Right renal cortex interstitium (tissue), 3 donors: ENCODE measurements around the gene UROC1. TPM values are rescaled to one million over a fixed set of nuclear protein-coding genes. Genes with fewer than 3 reads are reported as not detected.

ENCODE experiments used
- DNase-seq, 3 donors: peaks; one replicate each; pipeline ENCODE4 v3.0.0-alpha.2; 2013; ENCODE audit warnings: low read depth in 3 of 3, low spot score in 2 of 3
- polyA plus RNA-seq, 3 donors: library from polyadenylated mRNA; unstranded; fragments of 120-200 nt; gene quantifications; one replicate each; pipeline ENCODE4 v1.2.1, GENCODE V29; 2013; ENCODE audit not compliant: insufficient read length in 3 of 3

The UROC1 gene
- polyA plus RNA-seq, 3 donors: 0.04 to 0.11 (median 0.07) TPM

DNA sequence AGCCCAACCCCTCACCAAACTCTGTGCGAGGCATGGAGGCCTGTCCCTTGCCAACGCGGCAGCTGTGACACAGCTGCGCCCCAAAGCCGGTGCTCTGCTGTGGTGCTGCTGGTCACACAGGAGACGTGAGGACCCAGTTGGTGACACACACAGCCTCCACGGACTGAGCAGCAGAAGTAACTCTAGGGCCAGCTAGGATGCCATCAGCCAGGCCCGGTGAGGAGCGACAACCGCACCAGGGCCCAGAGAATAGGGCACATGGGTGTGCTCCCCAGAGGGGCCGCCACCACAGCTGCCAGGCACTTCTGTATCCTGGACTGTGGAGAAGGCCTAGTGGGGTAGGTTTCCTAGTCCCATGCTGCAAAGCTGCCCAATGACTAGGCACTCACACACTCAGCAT is 52.6 kb downstream of the UROC1 start:
- DNase-seq: no peak

DNA sequence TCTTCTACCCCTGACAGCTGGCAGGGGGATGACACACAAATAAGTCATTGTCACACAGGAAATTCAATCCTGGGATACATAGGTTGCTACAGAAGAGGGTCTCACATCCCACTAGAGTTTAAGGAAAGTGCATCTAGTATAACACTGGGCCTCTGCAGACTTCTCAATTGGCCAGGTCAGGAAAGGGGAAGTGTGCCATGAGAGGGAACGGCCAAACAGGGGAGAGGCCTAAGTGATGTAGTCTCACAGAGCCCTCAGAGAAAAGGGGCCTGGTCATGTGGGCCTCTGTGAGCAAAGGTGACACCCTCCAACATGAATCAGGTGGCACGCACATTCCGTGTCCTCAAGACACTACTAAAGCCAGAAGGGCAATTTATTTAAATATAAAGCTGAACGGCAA is 53.1 kb downstream of the UROC1 start:
- no peak for DNase-seq

DNA sequence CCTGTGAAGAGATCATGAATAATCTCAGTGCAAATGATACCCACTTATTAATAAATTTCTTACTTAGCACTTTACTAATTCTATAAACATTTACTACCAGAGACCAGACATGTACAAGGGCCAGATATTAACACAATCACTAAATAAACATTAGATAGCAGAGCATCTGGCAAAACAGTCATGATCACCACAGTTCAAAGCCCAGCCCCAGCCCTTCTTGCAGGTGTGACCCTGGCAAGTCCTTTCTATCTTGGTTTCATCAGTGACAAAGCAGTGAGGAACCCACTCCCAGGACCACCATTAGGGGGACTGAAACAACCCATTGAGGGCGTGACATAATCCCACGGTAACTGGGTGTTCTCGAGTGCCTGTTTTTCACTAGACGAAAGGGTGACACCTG is 53.5 kb downstream of the UROC1 start:
- no peak for DNase-seq

DNA sequence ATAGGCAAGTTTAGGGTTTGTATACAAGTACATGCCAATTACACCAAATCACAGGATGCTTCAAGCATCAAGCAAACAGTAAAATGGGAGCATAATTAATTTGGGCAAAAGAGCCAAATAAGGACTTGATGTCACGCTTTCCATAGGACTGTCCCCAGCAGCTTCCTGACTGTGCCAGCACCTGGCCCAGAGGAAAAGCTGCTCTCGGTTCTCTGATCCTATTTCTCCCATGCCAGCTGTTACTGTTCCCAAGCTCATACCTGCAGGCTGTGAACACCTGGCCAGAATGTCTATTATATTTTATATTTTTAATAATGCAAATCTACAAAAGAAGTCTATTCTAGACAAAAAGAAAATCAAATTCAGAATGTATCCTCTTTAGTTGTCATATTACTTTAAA is 54.1 kb downstream of the UROC1 start:
- DNase-seq: no peak

DNA sequence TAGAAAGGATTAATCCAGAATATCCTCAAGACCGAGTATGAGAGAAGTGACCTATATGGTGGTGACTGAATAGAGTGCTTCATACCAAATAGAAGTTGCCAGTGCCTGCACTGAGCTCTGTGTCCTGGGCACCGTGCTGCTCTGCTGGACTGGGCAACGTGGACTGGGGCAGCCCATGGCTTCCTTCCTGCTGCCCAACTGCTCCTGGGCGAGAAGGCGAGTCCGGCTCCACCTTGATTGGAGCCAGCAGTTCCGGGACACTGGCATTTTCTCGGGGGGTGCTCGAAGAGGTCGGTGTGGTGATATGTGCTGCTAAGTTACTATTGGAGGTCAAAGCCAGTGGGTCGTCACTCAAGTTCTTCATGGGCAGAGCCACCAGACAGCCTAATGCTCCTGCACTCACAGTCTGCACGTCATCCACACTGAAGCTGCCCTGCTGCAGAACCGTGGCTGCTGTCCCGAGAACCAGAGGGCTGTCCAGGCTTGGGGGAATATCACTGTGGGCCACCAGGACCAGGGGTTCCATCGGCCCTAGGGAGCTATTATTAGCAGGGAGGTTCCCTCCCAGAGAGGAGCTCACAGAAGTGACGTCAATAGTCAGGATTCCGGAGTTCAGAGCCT is 56.0 kb downstream of the UROC1 start:
- DNase-seq: no peak

DNA sequence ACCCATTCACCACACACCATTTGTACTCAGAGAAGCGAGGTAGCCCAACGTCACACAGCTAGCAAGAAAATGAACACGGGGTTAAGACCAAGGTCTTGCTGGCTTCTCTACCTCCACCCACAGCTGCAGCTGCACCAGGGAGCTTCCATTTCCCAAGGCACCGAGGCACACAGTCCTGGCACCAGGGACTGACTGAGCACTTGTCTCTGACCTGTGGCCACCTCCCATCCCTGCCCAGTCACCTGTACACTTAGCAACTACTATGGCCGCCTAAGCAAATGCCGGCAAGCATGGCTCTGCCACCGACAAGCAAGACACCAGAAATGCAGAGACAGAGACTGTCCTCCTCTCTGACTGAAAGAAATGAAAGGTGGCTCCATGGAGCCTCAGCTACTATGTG is 57.2 kb downstream of the UROC1 start:
- DNase-seq: no peak

DNA sequence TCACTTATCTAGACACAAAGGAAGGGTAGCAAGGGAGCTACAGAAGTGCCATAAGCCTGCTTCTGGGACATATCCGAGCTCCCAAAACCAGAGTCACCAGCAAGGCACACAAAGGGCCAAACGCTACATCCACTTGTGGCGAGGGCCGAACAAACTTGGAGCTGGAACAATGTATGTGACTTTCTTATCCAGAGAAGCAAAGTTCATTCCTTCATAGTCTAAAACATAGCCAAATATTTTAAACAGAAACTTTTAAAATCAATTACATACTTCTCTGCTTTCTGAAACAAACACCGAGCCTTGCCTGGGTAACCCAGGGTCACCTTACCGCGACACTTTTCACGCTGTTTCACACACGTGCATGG is 57.8 kb downstream of the UROC1 start:
- no peak for DNase-seq

DNA sequence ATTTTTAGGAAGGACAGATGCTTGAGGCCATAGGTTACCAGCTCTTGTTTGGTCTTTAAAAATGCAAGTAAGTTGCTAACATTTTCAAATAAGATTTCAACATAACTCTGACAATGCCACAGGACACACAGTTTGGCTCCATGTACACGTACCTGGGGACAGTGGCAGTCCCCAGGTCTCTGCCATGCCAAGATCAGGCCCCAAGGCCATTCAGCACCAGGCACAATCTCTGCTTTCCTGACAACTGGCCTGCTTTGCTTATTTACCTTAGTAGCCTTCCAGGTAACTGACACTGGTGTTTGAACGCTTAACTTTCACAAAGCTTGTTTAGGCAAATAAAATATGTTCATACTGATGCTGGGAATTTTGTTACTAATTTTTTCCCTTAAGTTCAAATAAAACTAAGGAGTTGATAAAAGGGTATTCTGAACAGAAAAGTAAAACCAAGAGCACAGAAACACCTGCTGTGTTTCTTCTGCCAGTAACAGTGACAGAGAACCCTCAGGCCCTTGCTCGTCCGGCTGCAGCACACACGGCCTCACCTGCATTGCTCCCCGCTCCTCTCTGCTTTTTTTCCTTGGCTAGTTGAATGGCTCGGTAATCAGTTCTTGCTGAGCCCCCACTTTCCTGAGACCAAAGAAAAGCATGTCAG is 58.3 kb downstream of the UROC1 start:
- DNase-seq: no peak

DNA sequence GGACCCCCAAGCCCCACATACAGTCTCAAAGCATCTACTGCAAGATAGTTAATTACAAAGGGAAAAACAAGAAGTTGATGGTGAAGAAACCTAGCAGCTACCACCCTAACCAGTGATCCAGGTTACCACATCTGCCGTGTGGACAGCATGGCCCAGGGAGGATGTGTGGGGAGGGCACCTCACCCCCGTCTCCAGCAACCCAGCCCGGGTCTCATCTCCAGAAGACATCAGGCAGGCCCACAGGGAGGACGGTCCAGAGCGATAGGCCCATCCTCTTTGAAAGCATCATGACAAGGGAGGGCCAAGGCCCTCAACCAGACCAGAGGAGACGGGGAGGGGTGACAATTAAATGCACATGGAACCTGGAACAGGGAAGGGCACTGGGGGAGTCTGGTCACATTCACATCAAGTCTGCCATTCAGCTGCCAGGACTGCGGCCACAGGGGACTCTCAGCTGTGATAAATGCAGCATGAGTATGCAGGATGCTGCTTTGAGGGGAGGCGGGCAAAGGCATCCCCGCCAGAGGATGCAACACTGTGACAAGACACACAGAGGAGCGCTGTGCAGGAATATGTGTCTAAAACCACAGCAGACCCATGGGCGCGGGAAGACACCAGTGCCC is 60.7 kb downstream of the UROC1 start:
- DNase-seq: no peak

DNA sequence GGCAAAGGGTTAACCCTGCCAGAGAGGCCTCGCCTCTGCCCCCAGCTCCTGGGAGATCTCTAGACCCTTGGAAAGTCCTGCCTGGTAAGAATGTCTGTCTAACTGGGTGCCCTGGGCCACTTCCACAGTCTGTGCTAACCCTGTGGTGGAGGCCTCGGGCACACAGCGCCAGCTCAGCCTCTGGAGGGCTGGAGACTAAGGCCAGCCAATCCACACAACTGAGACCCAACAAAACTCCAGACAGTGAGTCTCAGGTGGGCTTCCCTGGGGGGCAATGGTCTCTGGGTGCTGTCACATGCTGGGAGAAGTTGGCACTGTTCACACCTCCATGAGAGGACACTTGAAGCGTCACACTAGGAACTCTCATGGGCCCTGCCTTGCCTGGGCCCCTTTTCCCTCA is 61.4 kb downstream of the UROC1 start:
- no peak for DNase-seq

DNA sequence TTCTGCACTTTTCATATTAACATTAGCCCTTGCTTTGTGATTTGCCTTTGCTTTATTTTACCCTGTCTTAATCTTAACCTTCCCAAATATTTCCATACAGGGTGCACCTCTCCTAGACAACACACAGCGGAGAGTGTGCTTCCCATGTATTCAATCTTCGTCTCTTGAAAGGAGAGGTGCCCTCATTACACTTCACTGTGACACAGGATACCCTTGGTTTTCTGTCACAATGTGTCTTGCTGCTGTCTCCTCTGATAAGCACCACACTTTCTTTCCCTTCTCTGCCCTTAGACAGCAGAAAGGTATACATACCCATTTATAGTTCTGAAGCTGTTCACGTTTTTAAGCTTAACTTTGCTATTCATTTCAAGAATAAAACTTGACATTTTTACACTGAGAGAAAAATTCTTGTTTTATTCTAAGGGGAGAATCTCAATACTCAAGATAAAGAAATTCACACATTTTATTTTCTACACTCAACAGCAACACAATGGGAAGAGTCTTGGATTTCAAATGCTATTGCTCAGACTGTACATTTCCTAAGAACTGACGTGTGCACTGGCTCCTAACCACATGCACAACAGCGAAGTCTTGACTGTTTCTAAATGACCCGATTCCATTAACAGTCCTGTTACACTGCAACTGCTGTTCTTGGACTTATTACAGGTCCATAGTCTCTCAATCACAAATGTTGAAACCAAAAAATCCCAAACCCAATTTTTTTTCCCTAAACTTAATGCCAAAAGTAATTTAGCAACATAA is 63.0 kb downstream of the UROC1 start:
- no peak for DNase-seq

DNA sequence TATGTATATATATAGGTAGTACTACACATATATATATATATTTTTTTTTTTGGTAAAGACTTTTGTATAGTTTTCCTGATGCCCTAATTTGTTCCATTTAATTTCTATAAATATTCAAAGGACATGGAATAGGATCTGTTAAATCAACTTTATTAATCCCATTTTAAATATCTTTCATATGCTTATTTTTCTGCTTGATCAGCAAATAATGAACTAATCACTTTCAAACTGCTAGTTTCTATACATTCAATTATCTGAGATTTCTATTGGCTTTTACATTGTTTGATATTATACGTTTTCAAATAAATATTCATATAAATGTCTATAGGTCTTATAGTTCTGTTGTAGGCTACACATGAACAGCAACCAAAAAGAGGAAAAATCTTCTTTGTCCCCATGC is 63.5 kb downstream of the UROC1 start:
- DNase-seq: no peak

DNA sequence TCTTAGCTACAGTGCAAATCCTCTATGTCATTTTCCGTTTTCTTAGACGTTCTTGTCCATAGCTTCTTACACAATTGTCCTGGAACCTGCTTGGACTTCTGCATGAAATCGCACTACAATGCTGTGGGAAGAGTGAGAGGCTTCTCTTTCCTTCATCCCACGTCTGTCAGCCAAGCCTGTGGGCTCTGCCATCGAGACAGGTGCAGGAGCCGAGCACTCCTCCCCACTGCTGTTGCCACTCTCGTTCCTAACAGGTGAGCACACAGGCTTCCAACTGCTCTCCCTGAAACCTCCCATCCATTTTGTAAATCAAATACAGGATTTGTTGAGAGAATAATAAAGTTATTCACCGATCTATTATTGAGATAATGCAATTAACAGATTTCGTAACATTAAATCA is 65.4 kb downstream of the UROC1 start:
- DNase-seq: no peak

DNA sequence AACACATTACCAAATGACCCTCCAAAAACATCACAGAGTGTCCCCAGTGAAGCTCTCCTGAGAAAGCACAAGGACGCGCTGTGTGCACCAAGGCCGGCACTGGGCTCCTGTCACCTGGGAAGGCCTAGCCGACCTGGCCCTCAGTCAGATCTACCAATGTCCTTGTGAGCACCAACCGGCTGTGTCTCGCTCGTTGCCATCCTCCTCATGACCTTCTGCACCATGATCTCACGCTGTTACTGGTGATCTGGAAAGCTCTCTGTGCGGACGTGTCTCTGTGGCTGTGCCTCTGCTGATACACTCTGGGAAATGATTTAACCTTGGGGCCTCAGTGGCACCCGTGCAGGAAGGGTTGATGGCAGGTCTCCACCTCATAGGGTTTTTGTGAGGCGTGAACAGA is 66.1 kb downstream of the UROC1 start:
- no peak for DNase-seq

DNA sequence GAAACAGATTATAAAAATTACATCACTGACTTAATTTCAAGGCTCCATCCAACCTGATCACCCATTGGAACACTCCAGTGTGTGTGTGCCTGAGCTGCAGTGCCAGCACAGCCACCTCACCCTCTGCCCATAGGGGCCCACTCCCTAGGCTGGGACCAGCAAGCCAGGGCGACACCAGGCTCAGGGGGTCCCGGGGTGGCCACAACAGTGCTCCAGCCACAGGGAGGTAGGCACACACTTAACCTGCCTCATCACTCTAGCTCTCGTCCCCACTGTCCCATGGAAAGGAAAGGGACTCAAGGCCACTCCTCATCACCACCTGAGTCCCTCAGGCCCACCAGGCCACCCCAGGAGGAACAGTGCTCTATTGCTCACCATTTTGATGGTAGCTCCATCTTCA is 66.8 kb downstream of the UROC1 start:
- no peak for DNase-seq

DNA sequence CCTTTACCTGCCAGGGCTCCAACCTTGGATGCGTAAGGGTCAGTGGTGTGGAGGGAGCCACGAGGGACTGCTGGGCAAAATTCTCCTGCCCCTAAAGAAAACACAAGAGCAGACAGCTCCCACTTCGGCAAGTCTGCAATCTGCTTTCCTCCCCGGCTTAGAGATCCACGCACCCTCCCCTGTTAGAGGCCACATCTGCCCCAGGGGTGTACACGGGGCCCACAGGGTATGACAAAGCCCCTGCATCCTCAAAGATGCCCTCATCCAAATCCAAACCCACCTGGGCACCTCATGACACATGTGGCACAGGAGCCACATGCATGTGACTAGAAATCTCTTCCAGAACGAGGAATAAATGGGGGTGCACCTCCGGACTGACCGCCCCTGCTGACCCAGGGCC is 67.4 kb downstream of the UROC1 start:
- no peak for DNase-seq

DNA sequence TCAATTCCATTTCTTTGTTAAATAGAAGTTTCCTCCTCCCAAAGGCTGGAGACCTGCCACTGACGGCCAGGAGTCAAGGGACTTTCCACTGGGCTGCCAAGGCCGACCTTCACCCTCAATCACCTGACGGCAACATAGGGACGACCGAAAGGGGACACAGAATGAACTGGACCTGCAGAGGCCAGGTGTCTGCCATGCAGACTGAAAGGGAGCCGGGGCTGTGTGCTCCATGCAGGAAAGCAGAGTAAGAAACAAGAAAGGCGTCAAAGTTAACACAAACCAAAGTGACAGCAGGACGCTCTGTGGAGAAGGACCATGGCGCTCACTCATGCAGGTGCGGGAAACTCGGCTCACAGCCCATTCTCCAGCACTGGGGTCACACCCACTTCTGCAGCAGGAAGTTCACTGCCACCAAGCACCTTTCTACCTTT is 67.9 kb downstream of the UROC1 start:
- DNase-seq: no peak

DNA sequence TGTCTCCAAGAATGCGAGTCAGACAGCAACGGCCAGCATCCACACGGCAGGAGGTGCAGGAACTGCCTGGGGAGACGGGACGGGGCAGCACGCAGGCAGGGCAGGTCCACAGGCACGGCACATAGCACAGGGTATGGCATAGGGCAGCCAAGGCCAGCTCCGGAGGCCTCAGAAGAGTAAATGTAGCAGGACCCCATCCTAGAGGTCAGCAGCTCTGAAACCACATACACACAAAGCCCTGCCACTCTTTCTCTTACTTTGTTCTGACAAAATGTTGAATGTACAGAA is 68.7 kb downstream of the UROC1 start:
- DNase-seq: no peak

DNA sequence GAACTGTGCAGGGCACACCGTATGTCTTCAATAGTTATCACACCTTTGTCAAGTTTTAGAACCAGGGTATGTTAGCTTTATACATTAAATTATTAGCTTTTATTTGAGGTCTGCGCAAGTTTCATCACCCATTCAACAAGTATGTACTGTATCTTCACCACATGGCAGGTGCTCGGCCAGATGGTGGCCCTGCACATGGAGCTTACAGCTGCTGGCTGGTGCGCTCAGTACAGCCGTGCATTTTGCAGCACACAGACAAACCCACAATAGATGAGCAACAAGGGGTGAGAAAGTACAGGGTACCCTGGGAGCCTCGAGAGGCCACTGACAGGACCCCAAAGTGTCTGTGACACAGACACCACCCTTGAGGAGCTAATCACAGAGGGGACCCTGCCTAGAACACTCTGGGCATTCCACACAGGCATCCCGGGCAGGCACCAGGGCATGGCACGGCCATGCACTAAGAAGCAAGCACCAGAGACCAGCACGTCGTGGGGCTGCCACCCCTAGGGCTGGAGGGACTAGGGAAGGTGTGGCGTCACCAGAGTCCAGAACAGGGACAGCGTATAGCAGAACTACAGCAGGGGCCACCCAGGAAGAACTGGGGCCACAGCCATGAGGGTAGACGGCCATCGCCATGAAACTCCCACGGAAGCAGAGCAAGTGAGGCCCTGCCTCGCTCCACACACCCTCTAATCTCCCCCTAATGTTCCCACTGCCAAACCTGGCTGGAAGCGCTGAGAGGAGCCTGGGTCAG is 69.3 kb downstream of the UROC1 start:
- no peak for DNase-seq

DNA sequence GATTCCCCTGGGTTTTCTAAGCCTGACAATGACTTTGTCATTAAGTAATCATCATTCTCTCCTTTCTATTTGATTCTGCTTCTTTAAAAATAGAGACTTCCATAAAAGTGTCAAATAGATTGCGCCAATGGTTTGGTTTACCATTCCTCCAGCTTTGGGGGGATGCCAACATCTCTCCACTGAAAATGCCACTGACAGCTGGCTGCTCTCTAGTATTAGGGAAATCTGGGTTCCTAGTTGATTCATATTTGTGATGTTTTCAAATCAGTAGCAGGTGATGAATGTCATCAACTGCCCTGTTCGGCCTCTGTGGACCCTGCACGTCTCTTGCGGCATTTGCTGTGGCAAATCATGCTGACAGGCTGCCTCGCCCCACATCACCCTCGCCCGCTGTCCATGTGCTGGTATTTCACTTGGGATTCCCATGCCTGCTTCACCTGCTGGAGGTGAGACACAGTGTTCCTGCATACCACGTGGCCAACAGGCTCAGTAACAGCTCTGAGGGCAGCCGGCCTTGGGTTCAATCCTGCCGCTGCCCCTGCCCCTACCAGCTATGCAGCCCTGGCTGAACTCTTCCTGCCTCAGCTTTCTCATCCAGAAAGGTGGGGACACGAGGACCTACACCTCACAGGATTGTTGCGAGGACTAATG is 70.0 kb downstream of the UROC1 start:
- no peak for DNase-seq

DNA sequence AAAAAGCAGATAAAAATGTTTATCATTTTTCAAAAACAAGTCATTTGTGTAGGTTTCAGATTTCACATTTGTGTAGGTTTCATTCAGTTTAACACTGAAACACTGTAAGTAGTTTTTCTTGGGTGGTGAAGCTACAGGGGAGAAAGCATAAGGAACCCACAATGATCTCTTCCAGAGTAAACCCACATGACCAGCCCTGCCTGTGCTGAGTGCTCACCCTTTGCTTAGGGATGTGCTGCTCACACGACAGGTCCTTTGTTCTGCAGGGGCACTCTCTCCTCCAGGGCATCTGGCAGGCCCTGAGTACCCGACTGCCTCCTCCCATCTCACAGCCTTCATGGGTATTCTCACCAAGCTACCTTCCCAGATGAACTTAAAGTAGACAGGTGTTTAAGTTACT is 70.8 kb downstream of the UROC1 start:
- DNase-seq: no peak
